IPS-15b (cell line): ENCODE results near the gene LTBR.
"Not testable (repeated sequence)": the region's sequence is repeated elsewhere in the genome, so short reads cannot be mapped to it uniquely, and the experiment has no call there.

ENCODE experiments used
- H3K27me3 ChIP-seq: one replicate; pipeline ENCODE4 v1.6.1; 2013; ENCODE audit warnings: low read length; ENCODE audit not compliant: control insufficient read depth, insufficient read depth
- H3K36me3 ChIP-seq: one replicate; pipeline ENCODE4 v1.6.1; 2013; ENCODE audit warnings: low read length; ENCODE audit not compliant: control insufficient read depth, insufficient read depth
- H3K4me1 ChIP-seq: one replicate; pipeline ENCODE4 v1.6.1; 2013; ENCODE audit warnings: mild to moderate bottlenecking, low read length; ENCODE audit not compliant: control insufficient read depth, insufficient read depth
- H3K4me3 ChIP-seq: one replicate; pipeline ENCODE4 v1.5.1; 2013; ENCODE audit warnings: low read depth, low read length
- H3K9ac ChIP-seq: one replicate; pipeline ENCODE4 v1.6.1; 2013; ENCODE audit warnings: low read depth, mild to moderate bottlenecking, low read length
- H3K9me3 ChIP-seq: one replicate; pipeline ENCODE4 v1.6.1; 2013; ENCODE audit warnings: mild to moderate bottlenecking, low read length; ENCODE audit not compliant: control insufficient read depth, insufficient read depth

Gene LTBR

DNA sequence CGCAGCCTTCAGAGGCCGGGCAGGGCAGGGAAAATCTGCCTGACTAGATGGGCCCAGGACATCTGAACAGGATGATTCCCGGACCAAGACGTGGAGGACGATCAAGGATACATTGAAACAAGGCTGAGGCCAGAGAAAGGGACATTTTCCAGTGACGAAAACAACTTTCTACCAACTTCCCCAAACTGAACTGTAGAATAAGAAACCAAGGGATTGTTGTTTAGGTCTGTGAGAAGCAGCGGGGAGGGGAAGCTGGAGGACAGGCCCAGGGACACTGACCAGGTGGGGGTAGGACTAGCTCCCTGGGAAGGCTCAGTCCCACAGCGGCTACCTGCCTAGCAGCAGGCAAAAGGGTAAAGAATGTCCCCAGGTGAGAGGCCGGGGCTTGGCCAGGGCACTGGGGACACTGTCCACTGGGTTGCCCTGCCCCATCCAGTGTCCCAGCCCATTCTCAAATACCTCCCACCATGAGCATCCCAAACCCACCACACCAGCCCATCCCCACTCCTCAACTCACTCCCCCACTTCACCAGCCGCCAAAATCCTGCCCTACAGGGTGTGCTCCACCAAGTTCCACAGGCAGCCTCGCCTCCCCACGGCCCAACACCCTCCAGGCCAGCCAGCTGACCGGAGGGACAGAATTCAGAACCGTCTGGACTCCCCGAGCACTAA is 43.1 kb upstream of the LTBR start:
- Histone ChIP-seq H3K36me3 (peaks cover 5% of the 10 kb centered on the region), H3K9me3 (no peaks in the 10 kb centered on the region), H3K4me3 (peak overlapping the region; percentile 87), H3K27me3 (no peaks in the 10 kb centered on the region), H3K9ac (peak overlapping the region; percentile 91), H3K4me1 (peaks cover 46% of the 10 kb centered on the region)

DNA sequence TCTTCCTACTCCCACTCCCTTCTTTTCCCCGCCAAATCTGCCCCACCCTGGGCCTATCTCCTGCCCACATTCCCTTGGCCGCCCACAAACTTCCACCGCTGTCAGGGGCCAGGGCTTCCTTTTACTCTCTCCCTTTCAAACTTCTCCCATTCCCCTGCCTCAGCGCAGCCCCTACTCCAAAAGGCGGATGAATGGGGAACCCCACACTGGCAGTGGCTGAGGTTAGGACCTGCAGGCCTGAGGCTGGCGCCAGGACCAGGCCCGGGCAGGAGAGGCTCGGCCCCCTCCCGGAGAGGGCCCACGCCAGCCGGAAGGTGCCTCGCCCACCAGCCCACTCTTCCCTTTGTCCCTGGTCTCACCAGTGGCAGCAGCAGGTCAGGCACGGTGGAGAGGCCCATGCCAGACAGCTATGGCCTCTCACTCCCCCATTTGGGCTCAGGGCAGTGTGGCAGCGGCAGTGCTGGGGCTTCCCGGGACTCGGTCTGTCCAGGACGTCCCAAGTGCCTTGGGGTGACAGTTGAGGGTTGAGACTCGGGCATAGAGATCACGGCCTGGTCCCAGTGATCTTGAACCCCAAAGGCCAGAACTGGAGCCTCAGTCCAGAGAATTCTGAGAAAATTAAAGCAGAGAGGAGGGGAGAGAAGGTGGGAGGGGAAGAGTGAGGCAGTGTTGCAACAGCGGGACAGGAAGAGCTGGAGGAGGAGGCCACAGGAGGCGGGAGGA is 42.4 kb upstream of the LTBR start, which contains the start of gene TNFRSF1A:
TSS of gene TNFRSF1A (minus strand) at position 660 of the 723 bp plus-strand sequence. CDS start at position 398, 262 bp downstream.
- peak within 1 kb of the TSS; percentile 91 for H3K9ac ChIP-seq
- H3K4me3 ChIP-seq: peak within 1 kb of the TSS; percentile 87
- peaks cover 44% of the 10 kb centered on the region for H3K4me1 ChIP-seq

DNA sequence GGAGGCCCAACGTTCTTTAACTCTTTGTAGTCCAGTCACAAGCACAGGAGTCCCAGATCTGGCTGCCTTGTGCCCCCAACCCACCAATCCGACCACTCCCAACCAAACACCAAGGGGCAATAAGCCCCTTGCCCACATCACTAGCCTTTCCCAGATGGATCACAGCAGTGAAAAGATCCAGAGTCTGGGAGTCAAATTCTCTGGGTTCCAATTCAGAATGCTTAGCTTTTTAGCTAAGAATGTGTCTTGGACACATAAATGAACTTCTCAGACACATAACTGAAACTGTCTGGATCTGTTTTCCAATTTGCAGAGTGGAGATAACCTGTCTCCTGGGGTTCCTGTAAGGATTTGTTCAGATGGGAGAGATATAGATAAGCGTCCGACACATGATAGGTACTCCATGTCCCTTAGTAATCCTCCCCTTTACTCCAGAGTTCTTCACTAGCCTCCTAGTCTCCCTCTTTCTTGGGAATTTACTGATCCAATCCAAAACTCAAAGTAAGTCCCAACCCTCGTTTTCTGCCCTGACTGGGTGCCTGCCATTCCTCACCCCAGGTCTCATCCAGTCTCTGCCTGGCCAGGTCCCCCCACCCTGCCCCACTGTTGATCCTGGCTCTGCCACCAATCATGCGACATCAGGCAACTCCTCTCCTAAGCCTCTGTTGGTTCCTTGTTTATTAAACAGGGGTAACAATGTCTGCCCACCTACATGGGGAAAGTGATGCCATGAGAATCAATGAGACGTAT is 41.6 kb upstream of the LTBR start:
- H3K9ac ChIP-seq: peak overlapping the region; percentile 91
- H3K4me1 ChIP-seq: peaks cover 38% of the 10 kb centered on the region
- H3K27me3 ChIP-seq: no peaks in the 10 kb centered on the region
- H3K36me3 ChIP-seq: peaks cover 5% of the 10 kb centered on the region
- H3K4me3 ChIP-seq: peak overlapping the region; percentile 87
- no peaks in the 10 kb centered on the region for H3K9me3 ChIP-seq

More for the DNA sequence above, 42.4 kb upstream of the LTBR start, which contains the start of gene TNFRSF1A:
- Histone ChIP-seq H3K9me3 (no peaks in the 10 kb centered on the region), H3K27me3 (no peaks in the 10 kb centered on the region), H3K36me3 (peaks cover 5% of the 10 kb centered on the region)

DNA sequence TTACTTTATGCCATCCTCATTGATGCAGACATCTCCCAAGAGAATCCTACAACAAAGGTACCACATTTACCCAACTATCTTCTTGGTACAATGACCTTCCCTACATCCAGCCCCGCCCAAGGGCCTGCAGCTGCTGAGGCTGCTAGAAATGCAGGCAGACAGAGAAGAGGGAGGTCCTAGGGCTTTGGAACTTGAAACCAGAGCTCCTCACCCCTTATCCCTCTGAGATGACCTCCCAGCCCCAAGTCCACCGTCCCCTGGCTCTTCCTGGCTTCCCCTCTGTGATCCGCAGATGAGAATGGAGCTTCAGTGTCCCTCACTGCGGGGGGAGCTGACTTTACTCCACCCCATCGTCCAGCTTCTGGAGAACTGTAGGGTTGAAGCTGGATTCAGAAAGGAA is 40.4 kb upstream of the LTBR start:
- H3K36me3 ChIP-seq: peaks cover 14% of the 10 kb centered on the region
- H3K4me1 ChIP-seq: peaks cover 27% of the 10 kb centered on the region
- no peaks in the 10 kb centered on the region for H3K27me3 ChIP-seq
- no peaks in the 10 kb centered on the region for H3K9me3 ChIP-seq
- no peak overlapping the region for H3K4me3 ChIP-seq
- peak overlapping the region; percentile 26 for H3K9ac ChIP-seq

DNA sequence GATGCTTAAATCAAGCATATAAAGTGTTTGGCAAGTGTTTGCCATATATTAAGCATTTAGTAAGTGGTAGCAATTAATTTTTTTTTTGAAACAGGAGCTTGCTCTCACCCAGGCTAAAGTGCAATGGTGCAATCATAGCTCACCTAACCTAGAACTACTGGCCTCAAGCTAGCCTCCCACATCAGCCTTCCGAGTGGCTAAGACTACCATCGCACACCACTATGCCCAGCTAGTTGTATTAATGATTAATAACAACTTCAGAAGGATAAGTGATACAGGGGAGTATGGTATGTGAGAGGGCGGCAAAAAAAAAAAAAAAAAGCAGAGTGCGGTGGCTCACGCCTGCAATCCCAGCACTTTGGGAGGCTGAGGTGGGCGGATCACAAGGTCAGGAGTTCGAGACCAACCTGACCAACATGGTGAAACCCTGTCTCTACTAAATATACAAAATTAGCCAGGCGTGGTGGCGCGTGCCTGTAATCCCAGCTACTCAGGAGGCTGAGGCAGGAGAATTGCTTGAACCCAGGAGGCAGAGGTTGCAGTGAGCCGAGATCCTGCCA is 39.8 kb upstream of the LTBR start:
- not testable (repeated sequence) for H3K9ac ChIP-seq, H3K9me3 ChIP-seq, H3K27me3 ChIP-seq, H3K4me3 ChIP-seq
- Histone ChIP-seq H3K4me1 (peaks cover 21% of the 10 kb centered on the region), H3K36me3 (peaks cover 18% of the 10 kb centered on the region)

DNA sequence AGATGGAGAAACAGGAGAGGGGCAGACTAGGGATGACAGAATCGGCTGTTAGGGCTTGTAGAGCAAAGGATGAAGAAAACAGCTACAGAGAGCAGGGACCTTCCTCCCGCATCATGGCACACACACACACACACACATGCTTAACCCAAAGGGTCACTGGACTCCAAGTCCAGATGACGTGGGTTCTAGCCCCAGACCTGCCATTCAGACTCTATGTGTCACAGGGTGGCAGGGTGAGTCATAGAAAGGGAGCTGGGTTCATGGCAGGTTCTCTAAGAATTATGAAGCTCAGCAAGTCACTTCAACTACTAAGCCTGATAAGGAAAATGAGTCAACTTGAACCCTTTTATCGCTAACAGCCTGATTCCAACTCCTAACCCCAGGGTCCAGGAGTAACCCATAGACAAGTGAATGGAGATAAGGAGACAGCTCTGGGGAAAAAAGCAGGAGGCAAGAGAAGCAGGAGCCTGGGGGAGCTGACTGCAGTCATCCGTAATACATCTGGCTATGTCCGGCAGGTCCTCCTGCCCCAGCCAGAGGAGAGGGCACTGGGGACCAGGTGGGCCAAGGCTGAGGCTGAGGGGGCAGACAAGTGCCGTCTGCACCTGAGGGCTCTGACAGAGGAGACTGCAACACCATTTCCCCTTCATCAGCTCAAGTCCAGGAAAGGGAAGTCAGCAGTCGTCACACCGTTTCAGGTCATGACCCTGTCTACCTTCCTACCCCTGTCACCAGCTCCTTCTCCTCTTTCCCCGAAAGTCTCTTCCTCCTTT is 38.5 kb upstream of the LTBR start:
- H3K27me3 ChIP-seq: no peaks in the 10 kb centered on the region
- H3K4me3 ChIP-seq: no peak overlapping the region
- H3K9me3 ChIP-seq: no peaks in the 10 kb centered on the region
- H3K9ac ChIP-seq: no peak overlapping the region
- peaks cover 18% of the 10 kb centered on the region for H3K36me3 ChIP-seq
- H3K4me1 ChIP-seq: peaks cover 15% of the 10 kb centered on the region

DNA sequence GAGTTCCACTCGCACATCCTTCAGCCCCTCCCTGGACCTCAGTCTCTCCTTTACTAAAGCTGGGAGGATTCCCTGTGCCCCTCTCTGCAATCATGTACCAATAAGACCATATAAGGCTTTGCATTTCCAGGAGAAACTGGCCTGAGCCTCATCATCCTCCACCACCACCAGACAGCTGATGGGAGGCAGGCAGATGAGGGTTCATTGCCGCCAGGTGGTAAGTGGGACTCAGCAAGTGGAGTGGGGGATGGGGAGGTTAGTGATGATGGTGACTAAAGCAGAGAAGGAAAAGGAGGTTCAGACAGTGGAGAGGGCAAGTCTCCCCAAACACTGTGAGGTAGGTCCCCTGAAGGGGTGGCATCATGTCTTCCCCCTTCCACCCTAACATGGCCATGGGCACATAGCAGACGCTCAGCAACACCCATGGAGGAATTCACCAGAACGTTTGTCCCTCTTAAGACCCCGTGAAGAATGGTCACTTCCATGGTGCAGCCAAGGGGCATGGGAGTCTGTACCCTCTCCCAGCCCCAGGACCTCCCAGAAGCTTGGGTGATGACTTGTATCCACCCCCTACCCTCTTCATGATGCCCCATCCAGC is 37.6 kb upstream of the LTBR start:
- H3K9me3 ChIP-seq: no peaks in the 10 kb centered on the region
- no peak overlapping the region for H3K4me3 ChIP-seq
- peaks cover 18% of the 10 kb centered on the region for H3K36me3 ChIP-seq
- no peak overlapping the region for H3K9ac ChIP-seq
- peaks cover 12% of the 10 kb centered on the region for H3K4me1 ChIP-seq
- H3K27me3 ChIP-seq: no peaks in the 10 kb centered on the region

DNA sequence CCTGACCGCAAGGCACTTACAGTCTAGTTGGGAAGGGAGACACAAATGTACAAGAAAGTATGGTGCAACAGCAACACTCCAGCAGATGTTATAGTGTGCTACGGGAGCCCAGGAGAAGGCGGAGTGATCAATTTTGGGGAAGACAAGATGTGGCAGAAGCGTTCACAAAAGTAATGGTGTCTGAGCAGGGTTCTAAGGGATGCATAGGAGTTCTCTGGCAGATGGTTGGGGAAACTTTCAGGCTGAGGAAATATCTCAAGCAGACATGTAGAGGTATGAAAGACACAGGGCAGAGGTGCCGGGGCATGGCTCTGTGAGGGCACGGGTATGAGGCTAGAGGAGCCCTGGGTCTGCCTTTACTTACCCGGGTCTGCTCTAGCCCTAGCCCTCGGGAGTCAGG is 37.0 kb upstream of the LTBR start:
- peaks cover 12% of the 10 kb centered on the region for H3K4me1 ChIP-seq
- H3K9me3 ChIP-seq: no peaks in the 10 kb centered on the region
- H3K36me3 ChIP-seq: peaks cover 16% of the 10 kb centered on the region
- H3K27me3 ChIP-seq: no peaks in the 10 kb centered on the region
- no peak overlapping the region for H3K4me3 ChIP-seq
- no peak overlapping the region for H3K9ac ChIP-seq

DNA sequence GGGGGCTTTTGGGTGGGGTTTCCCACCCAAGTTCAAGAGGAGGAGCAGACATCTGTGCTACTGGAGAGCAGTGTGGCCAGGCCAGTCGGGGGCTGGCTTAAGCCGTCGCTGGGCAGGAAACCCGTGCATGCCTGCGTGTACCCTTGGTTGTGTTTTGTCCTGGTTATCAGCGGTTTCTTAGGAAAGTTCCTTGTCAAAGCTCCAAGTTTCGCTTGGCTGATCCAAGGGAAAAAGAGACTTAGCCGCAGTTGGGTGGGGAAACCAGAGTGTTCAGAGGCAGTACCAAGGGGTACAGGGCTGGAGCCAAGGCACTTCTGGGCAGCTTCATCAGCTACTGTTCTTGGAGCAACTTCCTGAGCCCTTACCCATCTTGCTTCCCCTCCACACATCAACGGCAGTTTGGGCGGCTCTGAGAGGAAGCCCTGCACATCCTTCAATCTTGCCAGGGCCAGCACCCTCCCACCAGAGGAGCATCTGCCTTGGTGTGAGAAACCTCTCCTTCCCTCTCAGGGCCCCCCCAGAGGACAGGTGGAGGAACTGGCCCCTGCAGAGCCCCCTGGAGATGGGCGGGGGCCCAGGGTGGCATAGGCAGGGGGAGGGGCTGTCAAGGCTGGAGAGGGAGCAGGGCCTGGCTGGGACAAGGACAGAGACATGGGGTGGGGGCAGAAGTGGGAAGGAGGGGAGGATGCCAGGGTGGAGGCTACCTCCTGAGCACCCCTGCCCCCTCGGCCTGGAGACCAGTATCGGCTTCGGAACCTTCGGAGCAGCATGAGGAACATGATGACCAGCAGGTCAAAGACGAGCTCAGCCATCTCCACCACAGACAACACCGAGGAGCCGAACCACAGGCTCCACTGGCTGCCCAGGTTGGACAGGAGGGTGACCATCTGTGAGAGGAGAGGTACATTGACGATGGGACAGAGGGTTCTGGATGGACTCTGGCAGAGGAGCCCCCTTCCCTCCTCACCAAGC is 36.3 kb upstream of the LTBR start:
- Histone ChIP-seq H3K9me3 (no peaks in the 10 kb centered on the region), H3K9ac (no peak overlapping the region), H3K27me3 (no peaks in the 10 kb centered on the region), H3K4me1 (peaks cover 5% of the 10 kb centered on the region), H3K4me3 (no peak overlapping the region), H3K36me3 (peaks cover 20% of the 10 kb centered on the region)

DNA sequence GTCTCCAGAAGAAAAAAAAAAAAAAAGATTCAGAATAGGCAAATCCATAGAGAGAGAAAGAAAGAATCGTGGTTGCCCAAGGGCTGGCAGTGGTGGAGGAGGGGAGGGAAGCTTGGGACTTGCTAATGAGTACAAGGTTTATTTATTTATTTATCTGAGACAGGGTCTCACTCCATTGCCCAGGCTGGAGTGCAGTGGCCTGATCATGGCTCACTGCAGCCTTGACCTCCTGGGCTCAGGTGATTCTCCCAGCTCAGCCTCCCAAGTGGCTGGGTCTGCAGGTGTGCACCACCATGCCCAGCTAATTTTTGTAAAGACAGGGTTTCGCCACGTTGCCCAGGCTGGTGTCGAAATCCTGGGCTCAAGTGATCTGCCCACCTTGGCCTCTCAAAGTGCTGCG is 32.3 kb upstream of the LTBR start:
- no peak overlapping the region for H3K4me3 ChIP-seq
- H3K36me3 ChIP-seq: peaks cover 37% of the 10 kb centered on the region

More for the DNA sequence above, 32.3 kb upstream of the LTBR start:
- Histone ChIP-seq H3K27me3 (no peaks in the 10 kb centered on the region), H3K9ac (no peak overlapping the region), H3K4me1 (no peaks in the 10 kb centered on the region), H3K9me3 (no peaks in the 10 kb centered on the region)
